ENCODE measurements around the gene MAP3K15. TPM values are rescaled to one million over a fixed set of nuclear protein-coding genes. Genes with fewer than 3 reads are reported as not detected.

Gene MAP3K15
- total RNA-seq, 1 experiment from 2014 or later, result 1.2 TPM

DNA sequence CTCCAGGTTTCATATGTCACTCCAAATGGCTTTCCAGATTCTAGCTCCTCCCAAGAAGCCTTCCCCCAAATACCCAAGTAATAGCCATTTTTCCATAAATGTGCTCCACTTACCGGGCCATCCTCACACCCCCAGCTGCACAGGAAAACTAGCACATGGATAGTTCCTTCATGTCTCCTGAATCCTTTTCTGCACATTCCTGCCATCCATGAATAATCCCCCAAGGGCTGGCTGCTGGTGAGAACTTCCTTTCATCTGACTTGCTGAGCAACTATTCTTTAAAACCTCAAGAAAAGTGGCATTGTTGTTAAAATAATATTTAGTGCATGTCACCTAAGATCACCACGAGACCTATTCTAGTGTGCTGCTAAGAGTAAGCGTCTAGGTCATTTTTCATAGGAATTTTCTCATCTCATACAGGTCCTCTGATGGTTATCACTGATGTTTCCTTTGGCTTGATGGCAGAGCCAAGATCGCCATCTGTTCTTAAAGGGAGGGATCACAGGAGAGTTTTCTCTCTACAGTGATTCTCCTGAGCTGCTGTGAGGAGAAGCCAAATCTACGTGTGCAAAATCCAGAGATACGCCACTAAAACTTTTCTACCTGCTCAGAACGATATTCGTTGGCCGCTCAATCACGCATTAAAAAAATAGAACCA lies 71.3 kb downstream of the MAP3K15 start:
- Histone ChIP-seq H2BK120ac (ENCODE audit: low read depth, low read length, poor library complexity, severe bottlenecking) (no peak overlapping the region), H3K23me2 (ENCODE audit: insufficient read length, low read depth, low read length, poor library complexity, severe bottlenecking) (no peaks in the 10 kb centered on the region), H3K9me3 (ENCODE audit: control insufficient read depth, low read depth, low read length) (peaks cover 37% of the 10 kb centered on the region), H3K79me1 (ENCODE audit: insufficient read depth, low read depth, low read length, poor library complexity, severe bottlenecking) (no peaks in the 10 kb centered on the region), H3K23ac (ENCODE audit: insufficient read length, low read depth, low read length) (no peak overlapping the region), H2BK12ac (ENCODE audit: insufficient read length, low read depth, low read length) (no peak overlapping the region), H3K4me1 (ENCODE audit: insufficient read depth, low read length) (no peaks in the 10 kb centered on the region), H3K27me3 (ENCODE audit: insufficient read depth, low read length) (no peaks in the 10 kb centered on the region), H3K18ac (ENCODE audit: insufficient read length, low read depth, low read length) (no peak overlapping the region), H3K4me2 (ENCODE audit: insufficient read depth, insufficient read length, low read length) (no peak overlapping the region), H3K4ac (ENCODE audit: low read depth, low read length) (no peak overlapping the region), H3K79me2 (ENCODE audit: insufficient read depth, low read length) (no peaks in the 10 kb centered on the region), H2BK15ac (ENCODE audit: low read depth, low read length) (no peak overlapping the region), H2BK20ac (ENCODE audit: low read depth, low read length, poor library complexity, severe bottlenecking) (no peak overlapping the region), H3T11ph (ENCODE audit: low read length) (no peak overlapping the region), H4K20me1 (ENCODE audit: control insufficient read depth, insufficient read depth, insufficient read length) (no peaks in the 10 kb centered on the region), H4K91ac (ENCODE audit: insufficient read length, low read depth, low read length) (no peak overlapping the region), H4K5ac (ENCODE audit: insufficient read length, low read depth, low read length) (no peak overlapping the region), H3K56ac (ENCODE audit: insufficient read length, low read depth, low read length) (no peak overlapping the region), H2AK5ac (ENCODE audit: insufficient read length, low read length) (no peak overlapping the region), H2AFZ (ENCODE audit: low read length) (no peak overlapping the region), H3K14ac (ENCODE audit: insufficient read depth, low read length) (no peak overlapping the region), H3K9ac (ENCODE audit: extremely low read depth, insufficient read length, low read length) (no peak overlapping the region), H3K27ac (ENCODE audit: insufficient read length, low read depth, low read length) (no peak overlapping the region), H2BK5ac (ENCODE audit: insufficient read length, low read length) (no peak overlapping the region), H4K8ac (replicated peaks; ENCODE audit: insufficient read length, low read depth, low read length) (no peak overlapping the region)
- peaks cover 2% of the 10 kb centered on the region for H3K27me3 Mint-ChIP-seq (ENCODE audit: low read depth)
- H3K4me3 Mint-ChIP-seq, result no peak overlapping the region
- no CpG with 5 or more reads among the region's 10 CpGs for WGBS (ENCODE audit: extremely low coverage, insufficient read length, low lambda C conversion rate)
- no peak for DNase-seq
- H3K27ac Mint-ChIP-seq, result no peak overlapping the region
- TF ChIP-seq CTCF (conservative IDR thresholded peaks at IDR 0.05), result no peak
- no peaks in the 10 kb centered on the region for H3K4me1 Mint-ChIP-seq
- H3K9me3 Mint-ChIP-seq, result peaks cover 67 to 71% of the 10 kb centered on the region in 2 experiments
- peaks cover 0 to 5% (median 0%) of the 10 kb centered on the region in 3 experiments; a peak in 2 of 7 replicates for H3K36me3 Mint-ChIP-seq (ENCODE audit: insufficient read depth in 1 of 3, low read depth in 3 of 3)
